CD4-positive, alpha-beta T cell treated with Interleukin-17A for 4 hours (primary cell): ENCODE data around the gene ASCL4.
"Not testable (repeated sequence)": the region's sequence is repeated elsewhere in the genome, so short reads cannot be mapped to it uniquely, and the experiment has no call there.

Source experiments
- DNase-seq: peaks from one replicate; pipeline ENCODE4 v3.0.0-alpha.2; 2020; ENCODE audit warnings: mixed read lengths

The ASCL4 gene, protein sequence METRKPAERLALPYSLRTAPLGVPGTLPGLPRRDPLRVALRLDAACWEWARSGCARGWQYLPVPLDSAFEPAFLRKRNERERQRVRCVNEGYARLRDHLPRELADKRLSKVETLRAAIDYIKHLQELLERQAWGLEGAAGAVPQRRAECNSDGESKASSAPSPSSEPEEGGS

DNA sequence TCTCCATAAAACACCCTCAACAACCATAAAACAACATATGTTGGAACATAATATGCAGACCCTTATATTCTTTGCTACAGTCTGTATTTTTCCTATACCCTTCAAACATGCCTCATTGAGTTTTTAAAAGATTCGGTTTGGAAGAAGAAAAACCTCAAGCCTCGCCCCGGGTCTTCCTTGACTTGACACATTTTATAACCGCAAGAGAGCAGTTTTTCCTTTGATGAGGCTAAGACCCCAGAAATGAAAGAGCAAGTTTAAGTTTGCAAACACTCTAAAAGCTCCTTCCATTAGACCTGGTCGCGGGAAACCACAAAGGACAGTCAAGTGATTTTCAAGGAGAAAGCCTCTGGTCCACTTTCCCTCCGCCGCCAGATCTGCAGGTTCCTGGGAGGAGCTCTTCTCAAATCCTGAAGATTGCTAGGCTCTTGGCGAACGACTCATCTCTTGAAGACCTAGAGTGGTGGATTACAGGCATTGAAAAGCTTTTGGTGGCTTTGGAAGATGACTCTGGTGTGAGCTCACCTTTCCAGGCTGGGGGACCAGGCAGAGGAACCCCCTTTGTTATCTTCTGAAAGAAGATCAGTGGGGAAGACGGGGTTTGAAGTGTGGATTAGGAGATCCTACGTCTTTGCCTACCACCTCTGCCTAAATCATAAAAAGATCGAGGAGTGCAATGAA, at the start of gene ASCL4:
Gene ASCL4 (plus strand): TSS at position 356 of the 681 bp plus-strand sequence. CDS start 515 bp downstream, outside the sequence.
- no peak for DNase-seq

DNA sequence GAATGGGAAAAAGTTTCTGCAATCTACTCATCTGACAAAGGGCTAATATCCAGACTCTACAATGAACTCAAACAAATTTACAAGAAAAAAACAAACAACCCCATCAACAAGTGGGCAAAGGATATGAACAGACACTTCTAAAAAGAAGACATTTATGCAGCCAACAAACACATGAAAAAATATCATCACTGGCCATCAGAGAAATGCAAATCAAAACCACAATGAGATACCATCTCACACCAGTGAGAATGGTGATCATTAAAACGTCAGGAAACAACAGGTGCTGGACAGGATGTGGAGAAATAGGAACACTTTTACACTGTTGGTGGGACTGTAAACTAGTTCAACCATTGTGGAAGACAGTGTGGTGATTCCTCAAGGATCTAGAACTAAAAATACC, 47.2 kb upstream of the ASCL4 start:
- DNase-seq: not testable (repeated sequence)

DNA sequence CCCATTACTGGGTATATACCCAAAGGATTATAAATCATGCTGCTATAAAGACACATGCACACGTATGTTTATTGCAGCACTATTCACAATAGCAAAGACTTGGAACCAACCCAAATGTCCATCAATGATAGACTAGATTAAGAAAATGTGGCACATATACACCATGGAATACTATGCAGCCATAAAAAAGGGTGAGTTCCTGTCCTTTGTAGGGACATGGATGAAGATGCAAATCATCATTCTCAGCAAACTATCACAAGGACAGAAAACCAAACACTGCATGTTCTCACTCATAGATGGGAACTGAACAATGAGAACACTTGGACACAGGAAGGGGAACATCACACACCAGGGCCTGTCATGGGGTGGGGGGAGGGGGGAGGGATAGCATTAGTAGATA, 46.8 kb upstream of the ASCL4 start:
- not testable (repeated sequence) for DNase-seq

DNA sequence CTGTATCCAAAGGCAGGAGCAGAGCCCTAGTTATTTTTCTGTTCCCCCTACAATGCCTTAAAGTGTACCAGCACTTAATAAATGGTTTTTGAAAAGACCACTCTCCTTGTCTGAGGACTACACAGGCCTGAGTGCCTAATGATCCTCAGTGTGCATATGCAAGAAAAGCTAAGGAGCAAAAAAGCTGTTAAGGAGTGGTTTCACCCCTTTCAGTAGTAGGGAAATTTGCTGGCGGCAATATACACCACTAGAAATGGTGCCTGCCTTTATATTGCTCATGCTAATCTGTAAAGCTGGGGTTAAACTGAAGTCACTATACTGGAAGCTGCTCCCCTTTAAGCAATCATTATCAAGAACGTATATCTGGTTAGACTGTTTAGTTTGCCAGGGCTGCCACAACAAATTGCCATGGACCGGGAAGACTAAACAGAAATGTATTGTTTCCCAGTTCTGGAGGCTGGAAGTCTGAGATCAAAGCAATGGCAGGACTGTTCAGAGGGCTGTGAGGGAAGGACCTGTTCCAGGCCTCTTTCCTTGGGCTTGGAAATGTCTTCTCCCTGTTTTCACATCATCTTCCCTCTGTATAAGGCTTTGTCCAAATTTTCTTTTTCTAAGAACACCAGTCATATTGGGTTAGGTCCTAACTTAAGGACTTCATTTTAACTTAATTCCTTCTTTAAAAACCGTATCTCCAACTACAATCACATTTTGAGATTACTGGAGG, 43.7 kb upstream of the ASCL4 start:
- no peak for DNase-seq

DNA sequence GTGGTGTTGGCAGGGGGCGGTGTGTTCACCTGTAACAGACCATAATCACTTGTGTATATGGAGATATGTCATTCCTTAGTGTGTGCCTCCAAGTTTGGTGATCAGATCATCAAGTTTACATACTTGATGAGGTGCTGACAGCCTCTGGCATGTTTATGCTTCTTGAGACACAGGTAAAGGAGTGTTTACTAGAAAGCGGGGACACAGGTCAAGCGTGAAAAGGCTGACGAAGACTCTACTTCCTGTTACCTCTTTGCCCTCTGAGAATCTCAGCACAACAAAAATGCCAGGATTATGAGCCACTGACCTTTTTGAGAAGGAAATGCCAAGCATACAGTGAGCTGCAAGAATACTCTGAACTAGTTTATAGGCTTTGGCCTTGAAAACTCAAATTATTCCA, 43.1 kb upstream of the ASCL4 start:
- no peak for DNase-seq

DNA sequence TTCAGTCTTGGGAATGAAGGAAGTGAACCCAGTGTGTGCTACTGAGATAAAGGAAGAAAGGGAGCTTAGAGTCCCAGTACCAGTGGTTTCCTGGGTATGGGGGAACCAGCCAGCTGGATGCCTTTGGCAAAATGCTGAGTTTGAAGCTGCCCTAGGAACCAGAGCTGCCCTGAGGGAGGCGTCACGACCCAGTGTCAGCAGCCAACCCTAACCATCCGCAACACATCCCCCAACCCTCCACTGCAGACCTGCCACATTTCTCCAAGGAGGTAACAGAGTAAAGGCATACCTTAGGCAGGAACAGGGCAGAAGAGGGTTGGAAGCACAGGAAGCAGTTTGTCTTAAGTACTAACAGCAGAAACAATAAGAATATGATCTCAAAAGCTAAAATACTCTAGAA, 42.1 kb upstream of the ASCL4 start:
- DNase-seq: no peak

DNA sequence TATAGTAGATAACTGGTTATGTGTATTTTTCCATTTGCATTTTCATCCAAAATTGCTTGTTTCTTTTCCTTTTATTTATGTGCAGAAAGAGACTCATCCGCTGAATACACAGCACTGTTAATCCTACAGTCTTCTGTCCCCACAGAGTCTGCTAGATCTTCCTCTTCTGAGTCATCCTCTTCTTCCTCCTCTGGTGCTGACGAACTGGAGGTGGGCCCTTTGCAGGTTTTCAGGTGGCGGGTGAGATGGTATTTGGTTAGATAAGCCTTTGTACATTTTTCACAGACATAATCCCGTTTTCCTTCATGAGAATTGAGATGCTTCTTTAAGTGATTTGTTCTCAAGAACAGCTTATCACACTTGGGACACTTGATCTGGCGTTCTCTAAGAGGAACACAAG, 40.4 kb upstream of the ASCL4 start:
- DNase-seq: no peak

DNA sequence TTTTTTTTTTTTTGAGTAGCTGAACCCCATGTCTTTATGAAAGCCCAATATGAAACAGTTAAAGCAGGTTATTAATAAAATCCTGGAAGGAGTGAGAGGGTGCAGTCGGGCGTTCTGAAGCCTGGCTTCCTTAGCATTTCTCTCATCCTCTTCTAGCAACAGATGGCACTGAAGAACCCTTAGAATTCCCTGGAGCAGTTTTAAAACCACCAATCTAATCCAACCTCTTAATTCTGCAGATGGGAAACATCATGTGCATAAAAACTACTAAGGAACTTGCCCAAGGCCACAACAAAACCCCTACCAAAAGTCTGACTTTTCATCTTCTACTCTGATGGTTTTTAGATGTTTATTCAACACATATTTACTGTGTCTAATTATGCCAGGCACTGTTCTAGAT, 38.7 kb upstream of the ASCL4 start:
- no peak for DNase-seq

DNA sequence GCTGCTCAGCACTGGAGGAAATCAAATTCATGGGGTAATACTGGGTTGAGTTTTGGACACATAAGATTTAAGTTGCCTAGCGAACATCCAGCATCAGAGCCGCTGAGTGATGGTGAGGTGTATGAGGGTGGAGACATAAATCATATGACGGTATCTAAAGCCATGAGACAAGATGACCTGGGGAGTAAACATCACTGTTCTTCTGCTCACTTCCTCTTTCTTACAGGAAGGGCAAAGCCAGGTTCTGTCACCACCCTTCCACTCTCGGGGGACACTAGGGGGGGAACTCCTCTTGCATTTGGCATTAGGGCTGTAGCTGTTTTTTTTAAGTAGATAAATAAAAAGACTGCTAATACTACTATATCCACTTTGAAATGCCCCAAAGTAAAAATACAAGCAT, 37.6 kb upstream of the ASCL4 start:
- no peak for DNase-seq

DNA sequence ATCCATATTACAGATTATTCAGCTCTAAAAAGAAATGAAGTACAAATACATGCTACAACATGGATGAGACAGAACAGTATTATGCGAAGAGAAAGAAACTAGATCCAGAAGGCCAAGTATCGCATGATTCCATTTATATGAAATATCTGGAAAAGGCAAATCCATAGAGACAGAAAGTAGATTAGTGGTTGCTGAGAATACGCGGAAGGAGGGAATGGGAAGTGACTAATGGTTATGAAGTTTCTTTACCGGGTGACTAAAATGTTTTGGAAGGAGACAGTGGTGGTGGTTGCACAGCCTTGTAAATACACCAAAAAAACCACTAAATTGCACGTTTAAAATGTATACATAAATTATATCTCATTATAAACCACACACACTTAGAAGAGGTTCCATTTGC, 26.0 kb upstream of the ASCL4 start:
- no peak for DNase-seq

DNA sequence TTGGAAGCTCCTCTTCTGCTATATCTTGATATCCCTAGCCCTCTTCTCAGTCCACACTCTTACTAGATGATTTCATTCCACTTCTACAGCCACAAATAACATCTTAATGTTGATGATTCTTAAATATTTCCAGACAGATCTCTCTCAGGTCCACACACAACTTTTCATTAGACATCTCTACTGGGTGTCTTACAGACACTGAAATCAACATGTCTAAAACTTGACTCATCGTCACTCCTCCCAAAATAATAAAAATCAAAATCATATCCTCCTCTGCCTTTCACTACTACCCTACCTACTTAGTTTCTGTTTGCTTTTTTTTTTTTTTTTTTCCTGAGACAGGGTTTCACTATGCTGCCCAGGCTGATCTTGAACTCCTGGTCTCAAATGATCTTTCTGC, 25.4 kb upstream of the ASCL4 start:
- DNase-seq: no peak

DNA sequence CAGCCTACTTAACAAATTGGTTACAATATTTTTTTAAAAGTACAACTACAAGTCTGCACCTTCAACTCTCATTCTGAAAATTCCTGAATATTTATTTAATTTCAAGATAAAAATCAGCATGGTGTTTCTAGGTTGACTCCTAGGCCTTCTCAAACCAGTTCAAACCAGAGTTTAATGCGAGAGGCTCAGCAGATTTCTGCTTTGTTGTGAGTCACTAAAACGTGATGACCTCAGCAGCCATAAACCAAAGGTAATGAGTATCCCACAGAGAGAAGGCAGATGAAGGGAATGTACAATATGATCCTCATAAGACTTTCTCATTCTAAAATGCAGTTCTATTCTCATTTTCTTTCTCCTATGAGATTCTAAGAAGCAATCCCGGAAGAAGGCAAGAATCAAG, 15.1 kb upstream of the ASCL4 start:
- DNase-seq: peak; percentile 11

DNA sequence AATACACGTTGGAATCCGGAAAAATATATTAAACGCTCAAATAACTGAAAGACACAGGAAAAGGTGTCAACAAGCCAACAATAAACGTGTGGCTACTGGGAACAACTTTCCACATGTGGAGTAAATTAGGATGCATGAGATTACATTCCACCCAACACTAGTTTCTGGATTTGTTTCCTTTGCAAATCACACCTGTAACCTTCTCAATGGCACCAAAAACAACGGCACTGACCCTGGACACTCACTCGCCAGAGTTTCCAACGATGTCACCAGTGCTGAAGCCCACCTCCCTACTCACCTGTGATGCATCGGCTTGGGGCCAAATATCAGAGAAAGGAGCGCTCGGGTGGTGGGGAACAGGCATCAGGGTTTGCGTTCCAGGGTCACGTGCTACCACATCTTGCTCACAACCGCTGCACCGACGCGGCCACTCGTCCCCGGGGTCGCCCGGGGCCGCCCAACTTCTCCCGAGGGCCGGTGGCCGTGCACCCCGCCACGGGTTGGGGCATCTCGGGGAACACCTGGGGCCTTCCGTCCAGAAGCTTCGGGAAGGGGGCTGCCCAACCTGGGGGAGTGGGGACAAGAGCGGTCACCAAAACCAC, 14.2 kb upstream of the ASCL4 start:
- peak; percentile 43 for DNase-seq

DNA sequence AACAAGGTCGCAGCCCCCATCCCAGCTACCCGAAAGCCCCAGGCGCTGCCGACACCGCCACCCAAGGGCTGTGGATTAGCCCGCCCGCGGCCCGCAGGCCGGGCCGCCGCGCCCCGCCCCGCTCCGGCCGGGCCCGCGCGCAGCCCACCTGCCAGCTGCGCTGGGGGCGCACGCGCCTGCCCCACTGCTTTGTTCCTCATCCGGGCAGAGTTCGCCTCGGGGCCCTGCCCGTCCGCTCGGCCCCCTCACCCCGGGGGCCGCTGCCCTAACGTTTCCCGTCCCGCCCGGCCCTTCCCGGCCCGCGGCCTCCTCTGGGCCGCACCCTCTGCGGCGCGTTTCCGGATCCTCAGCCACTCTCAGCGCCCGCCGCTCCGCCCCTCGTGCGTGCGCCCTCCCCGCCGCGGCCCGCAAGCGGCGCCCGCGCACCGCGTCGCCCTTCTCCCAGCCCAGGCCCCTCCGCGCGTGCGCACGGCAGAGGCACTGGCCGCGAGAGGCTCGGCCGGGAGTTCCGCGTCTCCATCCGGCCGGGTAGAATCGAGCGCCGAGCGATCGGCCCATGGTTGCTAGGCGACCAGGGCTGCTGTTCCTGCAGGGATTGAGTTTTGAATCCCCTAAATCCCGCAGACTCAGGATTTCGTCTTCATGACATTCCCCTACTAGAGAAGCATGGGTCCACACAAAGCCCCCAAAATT, 13.5 kb upstream of the ASCL4 start, which contains the start of gene PRDM4:
Gene PRDM4 (minus strand): TSS at position 329 of the 693 bp plus-strand sequence. CDS start 622 bp downstream, outside the sequence.
- DNase-seq: peak; percentile 94

DNA sequence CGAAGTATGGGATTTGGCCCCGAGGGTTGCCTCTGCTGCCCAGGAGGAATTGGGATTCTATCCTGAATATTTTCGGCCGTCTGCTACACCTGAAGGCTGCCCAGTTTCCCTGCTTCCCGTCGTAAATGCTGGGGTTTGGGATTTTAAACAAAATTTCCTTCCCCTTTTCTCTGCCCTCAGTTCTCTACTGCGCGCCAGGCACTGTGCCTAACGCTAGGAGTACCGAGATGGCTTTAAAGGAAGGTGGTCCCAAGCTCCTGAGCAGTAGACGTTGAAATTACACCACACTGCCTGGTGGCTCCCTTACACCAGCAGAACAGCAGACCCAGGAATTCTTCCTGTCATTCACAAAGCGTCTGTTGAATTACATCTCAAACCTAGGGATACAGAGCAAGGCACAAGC, 13.0 kb upstream of the ASCL4 start:
- DNase-seq: peak; percentile 27

DNA sequence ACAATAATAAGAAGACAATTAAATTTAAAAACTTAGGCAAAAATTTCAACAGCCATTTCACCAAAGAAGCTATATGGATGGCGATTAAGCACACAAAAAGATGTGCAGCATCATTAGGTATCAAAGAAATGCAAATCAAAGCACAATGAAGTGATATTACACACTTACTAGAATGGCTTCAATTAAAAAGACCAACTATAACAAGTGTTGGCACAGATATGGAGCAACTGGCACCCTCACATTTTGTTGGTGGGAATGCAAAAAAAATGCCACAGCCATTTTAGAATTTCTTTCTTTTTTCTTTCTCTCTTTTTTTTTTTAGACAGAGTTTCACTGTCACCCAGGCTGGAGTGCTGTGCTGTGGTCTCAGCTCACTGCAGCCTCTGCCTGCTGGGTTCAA, 11.6 kb upstream of the ASCL4 start:
- DNase-seq: no peak

DNA sequence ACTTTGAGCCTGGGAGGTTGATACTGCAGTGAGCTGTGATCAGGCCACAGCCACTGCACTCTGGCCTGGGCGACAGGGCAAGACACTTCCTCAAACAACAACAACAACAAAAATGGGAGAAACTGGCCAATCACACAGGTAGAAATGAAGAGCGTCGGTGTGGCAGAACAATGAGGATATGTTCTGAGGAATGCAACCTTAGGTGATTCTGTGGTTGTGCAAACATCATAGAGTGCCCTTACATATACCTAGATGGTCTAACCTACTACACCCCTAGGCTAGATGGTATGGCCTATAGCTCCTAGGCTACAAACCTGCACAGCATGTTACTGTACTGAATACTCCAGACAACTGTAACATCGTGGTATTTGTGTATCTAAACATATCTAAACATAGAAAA, 9.9 kb upstream of the ASCL4 start:
- DNase-seq: no peak

DNA sequence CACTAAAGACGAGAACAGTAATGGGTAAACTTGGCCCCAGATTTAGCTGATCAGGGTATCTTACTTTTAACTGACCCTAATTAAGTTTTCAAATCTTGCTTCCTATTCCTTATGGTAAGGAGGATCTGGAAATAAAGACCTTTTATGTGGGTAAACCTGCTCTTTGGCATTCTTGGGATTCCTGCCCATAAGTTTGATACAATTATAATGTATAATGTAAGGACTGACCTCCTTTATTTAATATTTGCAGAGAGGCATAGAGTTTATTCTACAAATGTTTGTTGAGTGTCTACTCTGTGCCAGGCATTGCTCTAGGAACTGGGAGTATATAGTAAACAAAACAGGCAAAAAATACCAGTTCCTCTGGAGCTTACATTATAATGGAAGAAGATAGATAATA, 9.2 kb upstream of the ASCL4 start:
- no peak for DNase-seq

DNA sequence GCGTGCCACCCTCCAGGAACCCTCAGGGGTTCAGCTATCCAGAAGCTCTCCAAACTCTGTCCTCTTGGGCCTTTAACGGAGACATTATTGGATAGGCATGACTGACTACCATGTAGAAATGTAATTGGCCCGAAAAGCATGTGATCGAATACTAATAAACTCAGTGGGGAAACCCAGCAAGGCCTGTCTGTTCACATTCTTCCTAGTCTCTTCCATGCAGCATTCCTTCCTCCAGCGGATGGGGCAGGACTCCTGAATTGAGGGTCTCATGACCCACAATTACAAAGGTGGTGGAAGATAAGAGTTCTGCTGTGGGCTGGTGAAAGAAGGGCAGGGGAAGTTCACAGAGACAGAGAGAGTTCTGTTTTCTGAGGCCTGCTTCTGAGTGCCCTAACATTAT, 7.0 kb upstream of the ASCL4 start:
- DNase-seq: no peak

DNA sequence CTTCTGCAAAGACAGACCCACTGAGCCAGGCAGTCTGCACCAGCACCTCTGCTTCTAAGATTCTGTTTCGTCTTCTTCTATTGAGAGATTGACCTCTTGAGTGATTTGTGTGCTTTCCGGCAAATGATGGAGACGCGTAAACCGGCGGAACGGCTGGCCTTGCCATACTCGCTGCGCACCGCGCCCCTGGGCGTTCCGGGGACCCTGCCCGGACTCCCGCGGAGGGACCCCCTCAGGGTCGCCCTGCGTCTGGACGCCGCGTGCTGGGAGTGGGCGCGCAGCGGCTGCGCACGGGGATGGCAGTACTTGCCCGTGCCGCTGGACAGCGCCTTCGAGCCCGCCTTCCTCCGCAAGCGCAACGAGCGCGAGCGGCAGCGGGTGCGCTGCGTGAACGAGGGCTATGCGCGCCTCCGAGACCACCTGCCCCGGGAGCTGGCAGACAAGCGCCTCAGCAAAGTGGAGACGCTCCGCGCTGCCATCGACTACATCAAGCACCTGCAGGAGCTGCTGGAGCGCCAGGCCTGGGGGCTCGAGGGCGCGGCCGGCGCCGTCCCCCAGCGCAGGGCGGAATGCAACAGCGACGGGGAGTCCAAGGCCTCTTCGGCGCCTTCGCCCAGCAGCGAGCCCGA, 703 bp downstream of the ASCL4 start:
- no peak for DNase-seq

DNA sequence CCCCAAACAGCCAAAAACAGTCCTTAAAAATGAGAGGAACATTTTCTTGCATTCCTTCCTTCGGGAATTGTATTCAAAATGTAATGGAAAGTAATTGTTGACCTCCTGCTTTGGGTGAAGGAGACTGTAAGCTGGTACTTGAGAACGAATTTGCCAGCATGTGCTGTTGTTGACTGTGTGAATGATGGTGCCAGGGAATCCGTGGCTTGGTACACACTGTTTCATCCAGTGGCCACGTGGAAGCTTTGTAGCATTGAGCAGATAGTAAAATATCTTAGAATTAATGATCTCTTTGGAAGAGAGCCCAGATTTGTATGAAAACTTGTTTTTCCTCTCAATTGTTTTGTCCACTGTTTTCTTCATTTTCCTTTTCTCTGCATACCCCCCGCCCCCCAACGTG, 1.7 kb downstream of the ASCL4 start:
- no peak for DNase-seq

DNA sequence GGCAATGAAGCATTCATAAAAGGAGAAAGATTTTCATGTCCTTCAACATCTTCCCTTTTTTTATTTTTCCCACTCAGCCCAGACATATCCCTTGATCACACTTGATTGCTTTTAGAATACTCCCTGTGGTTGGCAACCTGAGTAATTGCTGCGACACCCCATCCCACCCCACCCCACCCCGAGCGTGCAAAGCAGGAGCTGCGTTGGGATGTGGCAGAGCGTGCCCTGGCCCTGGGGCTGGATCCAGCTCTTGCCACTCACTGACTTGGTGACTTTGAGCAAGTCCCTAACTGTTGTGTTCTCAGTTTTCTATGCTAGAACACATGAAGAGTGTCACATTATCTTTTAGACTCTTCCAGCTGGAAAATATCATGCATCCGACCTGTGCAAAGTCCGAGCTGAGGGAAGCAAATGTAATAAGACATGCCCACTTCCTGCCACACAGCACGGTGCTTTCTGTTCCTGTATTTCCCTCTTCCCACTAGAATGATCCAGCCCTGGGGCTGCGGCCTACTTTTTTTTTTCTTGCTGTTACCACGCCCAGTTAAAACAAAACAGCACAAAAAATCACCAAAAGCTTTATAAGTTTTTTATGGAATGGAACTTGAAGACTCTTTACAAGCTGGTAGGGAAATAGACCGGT, 4.0 kb downstream of the ASCL4 start:
- no peak for DNase-seq
